GM21423 (cell line): Measurements from ENCODE around the gene KLHL29.

Source experiments
- ATAC-seq: cut with Tn5 transposase; IDR thresholded peaks from one replicate; pipeline ENCODE4 v1.9.1; 2021; ENCODE audit warnings: mild to moderate bottlenecking, moderate library complexity; ENCODE audit not compliant: unreplicated experiment

KLHL29 gene

DNA sequence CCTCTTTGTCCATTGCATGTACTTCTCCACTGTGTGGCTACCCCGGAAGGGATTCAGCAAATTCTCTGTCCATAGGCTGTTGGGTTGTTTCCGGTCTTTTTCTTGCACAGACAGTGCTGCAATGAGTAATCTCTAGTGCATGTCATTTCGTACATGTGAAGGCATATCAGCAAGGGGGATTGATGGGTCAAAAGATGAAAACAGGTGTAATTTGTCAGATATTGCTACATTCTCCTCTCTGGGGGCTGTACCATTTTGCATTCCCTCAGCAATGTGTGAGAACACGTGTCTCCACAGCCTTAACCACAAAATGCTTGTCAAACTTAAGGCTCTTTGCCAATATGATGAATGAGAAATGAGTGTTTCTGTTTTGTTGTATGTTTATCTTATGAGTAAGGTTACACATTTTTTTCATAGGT, 60.5 kb downstream of the KLHL29 start:
- no peak for ATAC-seq

DNA sequence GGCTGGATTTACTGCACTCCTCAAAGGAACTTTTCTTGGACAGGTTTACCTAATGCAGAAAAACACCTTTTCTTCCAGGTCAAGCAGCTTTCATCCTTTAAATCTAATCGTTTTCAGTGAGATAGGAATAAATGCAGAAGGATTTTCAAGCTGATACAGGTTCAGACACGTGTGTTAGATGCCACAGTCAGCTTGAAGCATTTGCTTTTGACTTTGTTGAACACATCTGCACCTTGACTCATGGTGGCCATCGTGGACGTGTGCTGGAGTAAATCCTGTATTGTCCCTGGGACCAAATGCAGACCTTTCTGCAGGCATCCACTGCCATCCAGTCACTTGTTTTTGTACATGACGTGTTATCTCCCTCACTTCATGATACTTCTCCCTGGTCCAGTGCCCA, 61.9 kb downstream of the KLHL29 start:
- no peak for ATAC-seq

DNA sequence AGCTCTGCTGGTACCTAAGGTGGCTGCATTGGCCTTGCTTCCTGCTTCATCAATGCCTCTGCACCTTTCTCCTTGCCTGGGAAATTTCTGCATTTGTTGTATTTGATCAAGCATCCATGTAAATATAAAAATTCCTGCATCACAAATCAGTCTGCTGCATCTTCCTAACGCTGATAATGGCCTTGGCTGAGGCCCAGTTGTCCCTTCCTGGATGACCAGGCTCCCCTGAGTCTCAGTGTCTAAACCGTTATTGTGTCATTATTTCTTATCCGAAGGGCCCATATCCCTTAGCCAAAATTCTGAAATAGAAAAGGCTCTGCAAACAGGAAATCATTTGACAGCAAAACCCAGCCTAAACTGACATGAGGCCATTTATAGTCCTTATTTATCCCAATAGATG, 62.4 kb downstream of the KLHL29 start:
- ATAC-seq: no peak

DNA sequence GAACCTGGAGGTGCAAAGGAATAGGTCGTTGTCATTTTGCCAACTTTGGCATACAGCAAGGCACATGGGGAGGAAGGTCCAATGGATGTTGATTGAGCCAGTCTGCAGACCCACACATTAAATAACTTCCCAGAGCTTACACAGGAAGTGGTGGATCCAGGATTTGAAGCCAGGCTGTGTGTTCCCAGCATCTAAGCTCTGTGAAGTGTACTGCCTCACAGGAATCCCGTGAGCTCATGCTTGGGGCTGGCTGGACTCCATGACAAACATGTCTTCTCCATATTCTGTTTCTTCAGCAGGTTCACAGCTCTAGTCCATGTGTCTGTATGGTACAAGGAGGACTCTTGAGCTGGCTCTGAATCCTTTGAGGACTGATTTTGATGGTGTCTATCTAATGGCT, 63.9 kb downstream of the KLHL29 start:
- ATAC-seq: no peak

DNA sequence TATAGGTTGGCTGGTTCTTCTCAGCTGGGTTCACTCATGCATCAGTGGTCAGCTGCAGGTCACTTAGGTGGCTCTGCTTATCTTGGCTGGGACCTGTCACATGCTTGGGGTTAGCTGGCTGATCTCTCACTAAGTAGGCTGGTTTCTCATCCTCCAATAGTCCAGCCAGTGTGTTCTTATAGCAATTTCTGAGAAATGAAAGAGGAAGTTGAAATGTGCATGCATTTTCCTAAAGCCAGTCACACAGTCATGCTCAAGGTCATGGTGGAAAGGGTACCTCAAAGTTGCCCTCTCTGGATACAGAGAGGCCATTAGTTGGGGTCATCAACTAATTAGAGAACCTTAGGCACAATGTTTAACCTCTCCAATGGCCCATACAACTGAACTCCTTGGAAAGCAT, 64.4 kb downstream of the KLHL29 start:
- ATAC-seq: peak; percentile 76

DNA sequence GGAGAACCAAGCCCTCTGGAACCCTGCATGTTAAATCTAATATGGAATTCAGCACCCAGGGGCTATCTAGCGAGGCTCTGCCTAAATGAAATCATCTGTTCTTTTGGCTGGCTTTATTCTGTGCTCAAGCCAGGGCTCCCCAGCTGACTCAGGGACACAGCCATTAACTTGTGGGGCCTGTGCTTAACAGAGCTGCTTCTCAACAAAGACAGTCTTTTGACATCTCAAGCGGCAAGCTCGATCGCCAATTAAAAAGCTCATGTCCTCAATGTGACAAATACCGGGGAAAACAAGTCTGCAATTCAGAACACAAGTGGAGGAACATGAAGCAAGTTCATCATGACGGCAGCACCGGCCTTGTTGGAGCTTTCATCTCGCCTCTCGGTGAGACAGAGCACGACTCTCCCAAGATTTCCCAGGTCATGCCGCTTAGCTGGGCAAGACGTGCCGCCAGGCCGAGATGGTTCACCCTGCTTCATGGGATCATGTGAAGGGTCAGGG, 64.9 kb downstream of the KLHL29 start:
- no peak for ATAC-seq

DNA sequence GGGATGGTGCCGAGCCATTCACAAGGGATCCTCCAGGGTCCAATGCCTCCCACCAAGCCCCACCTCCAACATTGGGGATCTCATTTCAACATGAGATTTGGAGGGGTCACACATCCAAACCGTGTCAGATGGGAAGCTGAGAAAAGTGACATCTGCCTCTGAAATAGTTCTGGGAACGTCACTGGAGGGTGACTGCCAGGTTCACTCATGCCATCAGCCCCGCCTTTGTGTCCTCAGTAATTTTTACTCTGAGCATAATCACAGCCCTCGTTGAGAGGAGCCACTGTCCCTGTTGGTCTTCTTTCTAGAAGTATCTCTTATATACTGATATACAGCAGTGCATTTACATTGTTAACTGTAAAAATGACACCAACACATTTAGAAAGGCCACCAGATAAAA, 67.4 kb downstream of the KLHL29 start:
- ATAC-seq: no peak

DNA sequence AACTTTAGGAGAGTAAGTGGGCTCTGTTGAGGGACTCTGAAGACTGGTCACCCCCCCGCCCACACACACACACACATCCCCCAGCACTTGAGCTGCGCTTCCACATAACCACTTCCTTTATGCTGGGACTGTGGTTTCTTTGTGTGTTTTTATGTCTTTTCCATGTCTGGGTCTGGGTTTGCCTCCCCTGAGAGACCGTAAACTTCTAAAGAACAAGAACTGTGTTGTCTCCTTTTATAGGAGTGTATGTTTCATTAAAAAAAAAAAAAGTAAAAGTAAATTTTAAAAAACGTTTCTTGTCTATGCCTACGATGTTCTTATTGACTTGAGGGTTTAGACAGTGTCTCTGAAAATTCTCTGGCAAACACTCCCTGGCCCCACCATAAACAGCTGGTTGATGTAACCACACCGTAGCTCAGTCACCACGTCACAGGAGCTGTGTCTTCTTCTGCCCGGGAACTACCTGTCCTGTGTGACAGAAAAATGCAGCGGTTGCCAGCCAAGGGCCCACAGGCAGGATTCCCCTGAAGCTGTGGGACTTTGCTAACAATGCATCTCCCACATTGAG, 68.0 kb downstream of the KLHL29 start:
- peak; percentile 59 for ATAC-seq

DNA sequence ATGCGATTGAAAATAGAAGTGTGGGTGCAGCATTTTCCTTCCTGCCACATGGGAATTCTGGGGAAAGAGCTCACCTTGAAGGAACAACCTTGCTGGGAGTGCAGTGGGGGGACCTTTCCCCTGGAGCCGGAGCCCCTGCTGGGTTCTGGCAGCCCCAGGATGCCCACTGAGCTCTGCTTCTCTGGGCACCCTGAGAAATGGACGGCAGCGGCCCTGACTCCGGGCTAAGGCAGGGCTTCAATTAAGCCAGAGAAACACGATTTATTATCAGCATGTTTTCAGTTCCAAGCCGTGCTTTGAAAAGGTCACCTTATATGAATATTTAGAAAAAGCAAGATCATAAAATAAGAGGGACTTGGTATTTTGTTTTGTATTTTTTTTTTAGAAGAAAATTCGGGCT, 68.5 kb downstream of the KLHL29 start:
- ATAC-seq: no peak

DNA sequence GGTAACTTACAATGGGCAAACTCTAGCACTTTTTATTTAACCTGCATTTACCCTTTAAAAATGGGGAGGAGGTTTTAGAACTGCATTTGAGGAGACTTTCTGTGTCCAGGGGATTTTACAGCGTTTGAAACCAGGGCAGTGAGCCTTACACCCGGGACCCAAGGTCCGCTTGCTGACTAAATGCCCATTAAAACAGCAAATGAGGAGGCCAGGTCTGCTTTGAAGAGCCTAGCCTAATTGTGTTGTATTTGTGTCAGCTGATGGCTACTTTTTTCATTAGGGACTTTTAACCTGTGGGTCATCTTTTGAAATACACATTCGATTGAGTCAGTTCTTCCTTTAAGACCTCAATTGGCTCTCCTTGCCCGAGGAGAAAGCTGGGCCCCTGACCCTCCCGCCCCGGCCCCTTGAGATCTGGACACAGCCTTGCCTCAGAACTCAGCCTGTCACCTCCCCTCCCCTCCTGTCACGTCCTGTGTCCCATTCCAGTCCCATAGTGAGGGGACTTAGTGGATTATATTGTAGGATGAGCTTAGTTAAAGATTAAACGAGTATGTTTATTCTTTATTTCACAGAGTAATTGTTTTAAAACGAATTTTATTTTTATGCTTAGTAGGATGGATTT, 69.0 kb downstream of the KLHL29 start:
- ATAC-seq: no peak

DNA sequence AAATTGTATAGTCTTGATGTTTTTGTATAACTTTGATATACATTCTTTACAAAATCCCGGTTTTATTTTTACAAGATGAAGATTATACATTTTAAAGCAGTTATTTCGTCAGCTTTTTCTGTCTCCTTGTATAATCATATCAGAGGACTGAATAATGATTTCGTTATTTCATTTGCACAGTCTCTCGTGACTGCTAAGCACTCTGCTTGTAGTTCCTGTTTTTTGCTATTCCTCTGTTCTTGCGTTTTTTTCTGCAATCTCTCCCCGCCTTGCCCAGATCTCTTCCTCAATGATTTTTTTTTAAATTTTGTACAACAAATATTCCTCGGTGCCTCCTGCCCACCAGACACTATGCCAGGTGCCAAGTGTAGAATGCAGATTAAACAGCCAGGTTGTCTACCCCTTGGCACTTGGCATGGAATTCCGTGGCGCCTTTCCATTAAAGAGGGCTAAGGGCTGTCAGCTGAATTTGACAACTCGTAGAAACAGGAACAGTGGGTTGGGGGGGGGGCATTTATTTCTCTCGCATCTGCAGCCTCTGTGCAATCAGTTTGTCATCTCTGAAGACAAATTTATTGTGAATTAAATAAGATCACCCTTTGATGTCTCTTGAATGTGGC, 69.6 kb downstream of the KLHL29 start:
- no peak for ATAC-seq

DNA sequence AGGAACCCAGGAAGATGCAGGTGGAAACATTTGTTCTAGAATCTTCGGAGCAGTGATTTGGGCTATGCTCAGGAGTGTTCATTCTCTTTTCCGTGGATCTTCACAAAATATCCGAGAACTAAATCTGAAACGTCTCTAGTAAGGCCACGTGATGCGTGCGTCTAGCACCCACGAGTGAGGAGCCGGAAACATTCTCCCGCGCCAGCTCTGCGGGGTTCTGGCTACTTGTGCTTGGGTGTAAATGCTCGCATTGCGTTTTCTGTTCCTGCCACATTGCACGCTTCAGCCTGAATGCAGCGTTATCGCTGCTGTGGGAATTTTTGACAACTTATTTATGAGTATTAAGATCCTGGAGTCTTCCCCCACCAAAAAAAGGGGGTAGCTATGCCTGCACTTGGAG, 71.4 kb downstream of the KLHL29 start:
- ATAC-seq: no peak

DNA sequence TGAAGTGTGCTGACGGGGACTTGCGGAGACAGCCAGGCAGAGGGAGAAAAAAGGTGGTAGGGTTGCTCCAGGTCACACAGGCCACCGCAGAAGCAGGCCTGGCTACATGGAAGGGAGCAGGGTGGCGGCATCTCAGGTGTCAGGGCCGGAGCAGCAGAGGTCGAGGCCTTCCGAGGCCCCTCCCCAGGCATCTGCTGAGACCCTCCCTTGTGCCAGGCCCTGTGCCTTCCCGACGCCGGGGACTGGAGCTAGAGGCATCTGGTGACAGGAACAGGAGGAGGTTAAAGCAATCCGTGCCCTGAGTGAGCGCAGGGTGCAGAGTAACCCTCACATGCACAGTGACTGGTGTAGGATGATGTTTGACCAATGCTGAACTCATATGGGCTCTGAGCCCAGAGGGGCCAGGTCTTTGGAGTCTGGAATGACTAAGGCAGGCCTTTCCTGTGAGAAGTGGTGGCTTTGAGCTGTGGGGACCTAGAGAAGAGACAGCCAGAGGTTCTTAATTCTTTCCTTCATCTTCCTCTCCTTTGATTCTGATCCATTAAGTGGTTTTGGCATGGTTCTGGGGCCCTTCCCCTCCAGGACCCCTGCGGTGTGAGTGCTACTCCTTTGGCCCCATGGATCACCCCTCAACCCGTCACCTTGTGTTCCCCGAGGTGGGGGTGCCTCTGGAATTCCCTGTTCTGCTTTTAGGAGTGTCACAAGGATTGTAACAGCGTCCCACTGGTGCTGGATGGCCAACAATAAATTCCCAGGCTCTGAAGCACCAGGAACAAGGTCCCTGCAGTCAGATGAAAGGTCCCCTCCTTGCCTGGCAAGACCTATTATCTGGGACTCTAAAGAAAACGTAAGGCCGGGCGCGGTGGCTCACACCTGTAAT, 72.1 kb downstream of the KLHL29 start:
- no peak for ATAC-seq

DNA sequence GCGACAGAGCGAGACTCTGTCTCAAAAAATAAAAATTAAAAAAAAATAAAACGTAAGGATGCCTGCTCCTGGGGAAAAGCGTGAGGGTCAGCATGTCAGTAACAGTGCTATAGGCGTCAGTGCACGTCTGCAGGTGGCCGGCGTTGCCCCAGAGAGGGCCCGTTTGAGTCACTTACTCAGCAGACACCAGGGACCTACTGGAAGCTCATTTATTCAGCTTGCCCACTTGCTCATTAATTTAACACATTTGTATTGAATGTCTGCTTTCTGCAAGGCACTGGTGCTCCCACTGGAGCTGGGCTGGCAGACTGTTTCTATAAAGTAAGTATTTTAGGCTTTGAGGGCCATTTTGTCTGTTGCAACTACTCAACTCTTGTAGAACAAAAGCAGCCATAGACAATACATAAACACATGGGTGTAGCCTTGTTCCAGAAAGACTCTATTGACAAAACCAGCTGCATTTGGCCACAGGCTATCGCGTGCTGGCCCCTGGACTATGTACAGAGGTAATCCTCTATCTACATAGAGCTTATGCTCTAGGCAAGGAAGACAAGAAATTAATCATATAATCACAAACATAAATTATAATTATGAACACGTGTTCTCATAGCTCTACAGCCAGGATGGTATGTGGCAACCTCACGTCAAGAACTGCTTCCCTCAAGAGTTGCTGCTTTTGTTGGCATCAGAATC, 73.2 kb downstream of the KLHL29 start:
- no peak for ATAC-seq

DNA sequence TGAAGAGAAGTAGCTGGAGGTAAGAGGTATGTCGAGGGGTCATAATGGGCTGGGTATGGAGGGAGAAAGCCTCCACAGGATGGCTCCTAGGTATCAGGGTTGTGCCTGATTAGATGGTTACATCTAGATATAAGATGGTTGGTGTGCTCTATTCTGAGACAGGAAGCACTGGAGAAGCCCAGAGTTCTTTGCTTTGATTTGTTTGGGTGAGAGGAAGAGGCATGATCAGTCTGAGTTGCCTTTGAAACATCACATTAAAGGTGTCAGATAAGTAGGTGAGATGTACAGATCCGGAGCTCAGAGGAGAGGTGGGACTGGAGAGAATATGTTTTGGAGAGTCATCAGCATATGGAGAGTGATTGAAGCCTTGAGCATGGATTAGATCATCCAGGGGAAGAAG, 74.1 kb downstream of the KLHL29 start:
- ATAC-seq: no peak

DNA sequence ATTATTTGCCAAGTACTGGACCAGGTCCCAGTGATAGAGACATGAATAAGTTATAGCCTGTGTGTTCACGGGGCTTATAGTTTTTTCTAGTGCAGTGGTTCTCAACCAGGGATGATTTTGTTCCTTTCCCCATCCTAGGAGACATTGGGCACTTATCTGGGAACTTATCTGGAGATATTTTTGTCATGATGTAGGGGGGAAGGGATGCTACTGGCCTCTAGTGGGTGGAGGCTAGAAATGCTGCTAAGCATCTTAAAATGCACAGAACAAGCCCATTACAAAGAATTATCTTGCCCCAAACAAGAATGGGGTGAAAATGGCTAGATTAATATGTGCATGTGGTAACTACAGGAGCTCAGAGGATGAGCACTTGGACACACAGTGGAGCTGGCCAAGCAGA, 75.2 kb downstream of the KLHL29 start:
- peak; percentile 56 for ATAC-seq

DNA sequence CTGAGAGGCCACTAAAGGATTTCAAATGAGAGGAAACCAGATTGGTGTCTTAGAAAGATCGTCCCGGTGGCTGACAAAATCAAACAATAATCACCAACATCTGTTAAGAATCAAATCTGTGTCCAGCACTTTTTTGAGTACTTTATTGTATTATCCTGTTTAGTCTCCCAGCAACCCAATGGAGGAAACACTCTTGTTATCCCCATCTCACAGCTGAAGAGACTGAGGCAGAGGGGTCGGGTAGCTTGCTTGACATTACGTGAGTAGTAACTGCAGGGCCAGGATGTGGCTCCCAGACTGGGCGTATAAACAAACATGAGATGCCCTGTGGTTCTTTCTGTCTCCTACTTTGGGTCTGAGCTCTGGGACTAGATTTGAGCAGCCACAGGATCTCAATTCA, 76.0 kb downstream of the KLHL29 start:
- no peak for ATAC-seq

DNA sequence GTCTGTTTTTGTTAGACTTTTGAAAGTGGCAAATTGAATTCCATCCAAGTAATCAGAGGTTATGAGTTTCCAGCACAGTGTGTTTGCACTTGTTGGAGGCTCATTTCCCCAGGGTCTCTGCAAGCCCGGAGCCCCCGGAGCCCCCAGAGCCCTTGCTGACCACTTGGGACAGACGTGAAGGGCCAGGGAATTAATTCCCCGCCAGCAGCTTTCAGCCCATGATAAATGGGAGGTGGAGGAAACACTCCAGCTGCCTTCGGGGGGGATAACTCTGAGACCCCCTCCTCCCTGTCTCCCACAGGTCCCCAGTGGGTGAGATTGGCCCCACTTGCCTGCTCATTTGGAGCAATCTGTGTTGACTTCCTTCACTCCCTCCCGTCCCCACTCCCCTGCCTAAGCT, 79.2 kb downstream of the KLHL29 start:
- ATAC-seq: no peak

DNA sequence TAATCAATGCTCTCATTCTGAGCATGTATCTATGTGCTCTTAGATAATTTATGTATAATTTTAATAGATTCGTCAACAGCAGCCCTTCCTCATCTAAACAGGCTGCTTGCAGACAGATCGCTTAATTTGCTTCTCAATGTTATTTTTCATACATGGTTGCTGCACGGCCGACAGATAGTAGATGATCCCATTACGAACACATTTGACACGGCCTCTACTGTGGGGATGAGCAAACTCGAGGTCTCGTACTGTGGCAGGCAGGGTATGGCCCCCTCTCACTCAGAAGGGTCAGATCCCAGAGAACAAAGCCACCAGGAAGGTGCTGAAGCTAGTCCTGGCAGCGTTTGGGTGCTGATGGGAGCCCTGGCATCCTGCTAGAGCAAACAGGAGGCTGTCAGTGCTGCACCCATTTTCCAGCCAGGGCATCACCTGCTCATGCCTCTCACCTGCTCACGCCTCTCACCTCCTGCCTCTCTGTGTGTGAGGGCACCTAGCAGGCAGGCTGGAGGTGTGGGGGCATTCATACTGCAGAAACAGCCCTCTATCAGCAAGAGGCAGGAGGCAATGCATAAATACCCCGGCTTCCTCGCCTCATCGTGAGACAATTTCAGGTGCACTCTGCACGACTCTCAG, 80.0 kb downstream of the KLHL29 start:
- no peak for ATAC-seq

DNA sequence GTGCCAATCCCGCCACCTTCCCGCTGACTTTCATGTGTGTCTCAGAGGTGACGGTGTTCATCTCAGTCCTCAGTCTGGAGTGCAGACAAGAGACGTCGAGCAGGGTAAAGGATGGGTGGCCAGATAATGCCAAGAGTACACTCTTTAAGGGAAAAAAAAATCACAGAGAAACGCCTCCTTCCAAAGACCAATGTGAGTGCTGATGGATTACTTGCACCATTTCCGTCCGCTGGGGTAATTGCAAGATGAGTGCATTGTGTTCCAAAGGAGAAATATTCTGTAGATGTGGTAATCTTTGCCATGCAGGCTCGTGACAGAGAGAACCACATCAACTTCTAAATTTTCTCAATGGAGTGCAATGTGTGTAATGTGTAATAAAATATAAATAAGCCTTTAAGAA, 81.0 kb downstream of the KLHL29 start:
- no peak for ATAC-seq

DNA sequence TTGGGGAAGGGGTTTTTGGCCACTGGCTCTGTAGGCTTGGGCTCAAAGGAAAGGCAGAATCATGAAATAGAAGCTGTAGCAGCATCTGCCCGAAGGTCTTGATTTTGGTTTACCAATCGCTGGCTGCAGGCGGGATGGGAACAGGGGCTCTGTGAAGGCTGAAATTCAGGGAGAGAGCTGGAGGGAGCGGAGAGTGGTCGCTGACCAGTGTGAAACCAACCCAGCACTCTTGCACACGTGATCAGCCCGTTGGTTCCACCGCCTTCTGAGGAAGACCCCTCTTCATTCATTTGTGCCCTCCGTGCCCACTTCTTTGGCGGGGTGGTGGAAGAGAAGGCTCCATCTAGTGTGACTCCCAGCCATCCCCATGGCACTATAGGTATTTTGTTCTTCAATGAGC, 82.6 kb downstream of the KLHL29 start:
- no peak for ATAC-seq
